Breast epithelium (tissue), 4 donors: ENCODE data around the gene CAMK2D. TPM values are rescaled to one million over a fixed set of nuclear protein-coding genes. Genes with fewer than 3 reads are reported as not detected.

Experiments used
- DNase-seq, 2 donors: peaks; one replicate each; pipeline ENCODE4 v3.0.0-alpha.2; 2019; ENCODE audit warnings: low spot score in 2 of 2
- H3K27ac ChIP-seq, 2 donors: fragments of 200-600 bp; sonication (generic) in 1 of 2; one replicate each; pipeline ENCODE4 v1.5.1; 2016 to 2019; ENCODE audit warnings: mild to moderate bottlenecking in 1 of 2
- H3K27me3 ChIP-seq, 2 donors: fragments of 200-600 bp; sonication (generic) in 1 of 2; one replicate each; pipeline versions ENCODE4 v1.5.1 to v1.6.0; 2017 to 2019; ENCODE audit warnings: control low read depth in 1 of 2, mild to moderate bottlenecking in 1 of 2
- H3K36me3 ChIP-seq: fragments of 200-600 bp; one replicate; pipeline ENCODE4 v1.5.1; 2019
- H3K4me1 ChIP-seq, 2 donors: fragments of 200-600 bp; sonication (generic); one replicate each; pipeline ENCODE4 v1.5.1; 2016 to 2019; ENCODE audit warnings: control low read depth in 1 of 2
- H3K4me3 ChIP-seq, 3 donors: fragments of 200-600 bp; sonication (generic); 1 replicate in 2 of 3; 2 replicates in 1 of 3; pipeline ENCODE4 v1.5.1; 2016 to 2019; ENCODE audit warnings: mild to moderate bottlenecking in 3 of 3, moderate library complexity in 2 of 3
- H3K9me3 ChIP-seq, 2 donors: fragments of 200-600 bp; sonication (generic) in 1 of 2; one replicate each; pipeline ENCODE4 v1.5.1; 2016 to 2019; ENCODE audit warnings: control low read depth in 1 of 2
- CTCF ChIP-seq, 3 donors: fragments of 450-650 bp; IDR thresholded peaks; one replicate each; pipeline ENCODE4 v1.5.1; 2016 to 2017; ENCODE audit warnings: antibody characterized with exemption in 3 of 3, mild to moderate bottlenecking in 3 of 3, moderate library complexity in 3 of 3
- POLR2A ChIP-seq: fragments of 450-650 bp; IDR thresholded peaks from one replicate; pipeline ENCODE4 v1.6.1; 2016; ENCODE audit warnings: antibody characterized with exemption, mild to moderate bottlenecking, moderate library complexity
- POLR2AphosphoS5 ChIP-seq, 3 donors: sonication (generic); formaldehyde crosslinking; IDR thresholded peaks; one replicate each; pipeline ENCODE4 v1.6.1; 2017; ENCODE audit warnings: antibody characterized with exemption in 3 of 3
- intact Hi-C: fragments of 100-400 bp; cut with DNase I; formaldehyde crosslinking; loops from one replicate; pipeline ENCODE4 v1.15.1; 2023; ENCODE audit warnings: low total_unique reads
- total RNA-seq, 3 donors: library from RNA; depleted of rRNA; stranded (reverse); fragments of >200 nt; gene quantifications; one replicate each; pipeline ENCODE4 v1.1.0, GENCODE V29; 2016

The CAMK2D gene
- total RNA-seq, 3 donors from 2014 or later, result 47.7 to 62.1 (median 57.7) TPM

- no peaks in the 10 kb centered on the region for H3K27me3 ChIP-seq
- TF ChIP-seq POLR2A (no peak), CTCF (IDR thresholded peaks at IDR 0.05) (no peak), POLR2AphosphoS5 (IDR thresholded peaks at IDR 0.05) (no peak)
- no peak overlapping the region for H3K4me3 ChIP-seq
- H3K4me1 ChIP-seq, result no peaks in the 10 kb centered on the region
- H3K36me3 ChIP-seq, result no peaks in the 10 kb centered on the region
- no peak overlapping the region for H3K27ac ChIP-seq
- H3K9me3 ChIP-seq, result no peaks in the 10 kb centered on the region
- intact Hi-C loops, result no loop called here
- DNase-seq, result no peak
These were observed 356.7 kb downstream of the CAMK2D start for GRCh38 chr4:113404841-113405240.

GRCh38 chr4:113404167-113404571, 357.4 kb downstream of the CAMK2D start:
- no peaks in the 10 kb centered on the region for H3K27me3 ChIP-seq
- H3K36me3 ChIP-seq, result no peaks in the 10 kb centered on the region
- no peak overlapping the region for H3K4me3 ChIP-seq
- intact Hi-C loops, result no loop called here
- no peak for TF ChIP-seq POLR2A
- TF ChIP-seq POLR2AphosphoS5 (IDR thresholded peaks at IDR 0.05), result no peak
- TF ChIP-seq CTCF (IDR thresholded peaks at IDR 0.05), result no peak
- no peak for DNase-seq
- no peaks in the 10 kb centered on the region for H3K9me3 ChIP-seq
- no peaks in the 10 kb centered on the region for H3K4me1 ChIP-seq
- no peak overlapping the region for H3K27ac ChIP-seq

Other genes starting within 250 kb of the CAMK2D start
- gene ARSJ, start 217.9 kb upstream of the CAMK2D start, total RNA-seq, result 10 to 100 TPM in 1 of 3 donors, 1 to 10 TPM in 2; 1.1 to 10.7 (median 8.8) TPM